A673 (cell line): ENCODE results near the gene DDX51. TPM values are rescaled to one million over a fixed set of nuclear protein-coding genes. Genes with fewer than 3 reads are reported as not detected.

Source experiments
- BruUV-seq: library from RNA; stranded (reverse); fragments of 400-500 nt; replicated peaks from 2 replicates; lab custom pipeline; 2021; lab: Mats Ljungman, UMichigan
- CTCF ChIA-PET: fragments of 300-600 bp; sonication (Branson Sonifier 250); formaldehyde crosslinking; loops from one replicate; lab custom pipeline; 2022; ENCODE audit warnings: antibody characterized with exemption; lab: Charles Lee
- POLR2A ChIA-PET: fragments of 300-600 bp; sonication (Branson Sonifier 250); formaldehyde crosslinking; loops from one replicate; lab custom pipeline; 2022; ENCODE audit warnings: antibody characterized with exemption; ENCODE audit not compliant: low non-redundant PET; lab: Charles Lee
- DNase-seq: peaks from one replicate; pipeline ENCODE4 v3.0.0-alpha.2; 2015; ENCODE audit warnings: low spot score
- H3K27ac ChIP-seq: fragments of 200-600 bp; sonication (generic); 2 replicates; pipeline ENCODE4 v1.5.1; 2016; ENCODE audit warnings: mixed run types, low read depth, mild to moderate bottlenecking, mixed read lengths, antibody characterized with exemption, low read length; ENCODE audit not compliant: poor library complexity, severe bottlenecking
- H3K27me3 ChIP-seq: fragments of 200-600 bp; sonication (generic); replicated peaks from 2 replicates; pipeline ENCODE4 v1.6.1; 2017; ENCODE audit warnings: mixed run types, low read depth, mild to moderate bottlenecking, mixed read lengths, antibody characterized with exemption, low read length; ENCODE audit not compliant: insufficient read depth, poor library complexity
- H3K36me3 ChIP-seq: fragments of 200-600 bp; sonication (generic); 2 replicates; pipeline ENCODE4 v1.6.1; 2016; ENCODE audit warnings: mixed run types, mild to moderate bottlenecking, mixed read lengths, antibody characterized with exemption, low read length; ENCODE audit not compliant: insufficient read depth, poor library complexity, severe bottlenecking
- H3K4me1 ChIP-seq: fragments of 200-600 bp; sonication (generic); 2 replicates; pipeline ENCODE4 v1.6.1; 2017; ENCODE audit warnings: mixed run types, mild to moderate bottlenecking, mixed read lengths, antibody characterized with exemption, low read length; ENCODE audit not compliant: insufficient read depth, poor library complexity, severe bottlenecking
- H3K4me3 ChIP-seq: fragments of 200-600 bp; sonication (generic); 2 replicates; pipeline ENCODE4 v1.5.1; 2016; ENCODE audit warnings: low read depth, mixed run types, mild to moderate bottlenecking, mixed read lengths, low read length; ENCODE audit not compliant: poor library complexity, severe bottlenecking
- H3K9me3 ChIP-seq: fragments of 200-600 bp; sonication (generic); 2 replicates; pipeline ENCODE4 v1.6.1; 2016; ENCODE audit warnings: mixed run types, low read depth, mild to moderate bottlenecking, mixed read lengths, antibody characterized with exemption, low read length; ENCODE audit not compliant: poor library complexity, severe bottlenecking
- EZH2 ChIP-seq: fragments of 200-600 bp; sonication (generic); IDR thresholded peaks from 2 replicates; pipeline ENCODE4 v1.6.1; 2017; ENCODE audit warnings: borderline replicate concordance, low read depth, mild to moderate bottlenecking, mixed read lengths, antibody characterized with exemption, low read length; ENCODE audit not compliant: poor library complexity, severe bottlenecking
- intact Hi-C: fragments of 100-400 bp; cut with micrococcal nuclease; formaldehyde crosslinking; loops from one replicate; pipeline ENCODE4 v1.10.0; 2022; ENCODE audit not compliant: unreplicated experiment
- total RNA-seq: library from RNA; stranded (reverse); gene quantifications from 2 replicates; pipeline ENCODE4 v1.2.3, GENCODE V29; 2021
- TF ChIP-seq, protein P1 (sequence below): fragments of 300-800, 200-600 bp; sonication (generic); conservative IDR thresholded peaks from 2 replicates; pipeline ENCODE4 v1.5.1; 2017; ENCODE audit warnings: low read depth, mild to moderate bottlenecking, antibody characterized with exemption, low read length, moderate library complexity, mixed read lengths

Gene DDX51
- total RNA-seq, 1 experiment from 2014 or later, result 38.9 TPM

DNA sequence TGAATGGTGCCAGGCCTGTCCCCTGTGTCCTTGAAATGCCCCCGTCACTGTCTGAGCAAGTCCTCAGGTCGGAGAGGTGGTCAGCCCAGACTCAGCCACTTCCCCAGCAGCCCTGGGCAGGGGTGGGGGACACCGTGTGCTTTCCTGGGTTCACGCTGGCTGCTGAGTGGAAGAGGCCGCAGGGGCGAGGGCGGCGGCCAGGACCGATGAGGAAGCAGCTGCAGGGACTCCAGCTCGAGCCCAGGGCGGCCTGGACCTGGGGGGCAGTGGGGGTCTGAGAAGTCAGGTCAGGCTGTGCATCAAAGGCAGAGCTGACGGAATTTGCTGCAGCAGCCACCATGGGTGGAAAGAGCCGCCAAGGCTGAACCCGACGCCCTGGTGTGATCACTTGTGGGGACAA lies 28.5 kb upstream of the DDX51 start:
- Histone ChIP-seq H3K9me3 (no peaks in the 10 kb centered on the region), H3K4me1 (peaks cover 29% of the 10 kb centered on the region), H3K27ac (no peak overlapping the region), H3K27me3 (no peaks in the 10 kb centered on the region), H3K4me3 (no peak overlapping the region), H3K36me3 (no peaks in the 10 kb centered on the region)
- CTCF ChIA-PET, result no interaction called here
- POLR2A ChIA-PET, result no interaction called here
- intact Hi-C loops, result no loop called here
- TF ChIP-seq EZH2, result no peak
- TF ChIP-seq, protein P1, sequence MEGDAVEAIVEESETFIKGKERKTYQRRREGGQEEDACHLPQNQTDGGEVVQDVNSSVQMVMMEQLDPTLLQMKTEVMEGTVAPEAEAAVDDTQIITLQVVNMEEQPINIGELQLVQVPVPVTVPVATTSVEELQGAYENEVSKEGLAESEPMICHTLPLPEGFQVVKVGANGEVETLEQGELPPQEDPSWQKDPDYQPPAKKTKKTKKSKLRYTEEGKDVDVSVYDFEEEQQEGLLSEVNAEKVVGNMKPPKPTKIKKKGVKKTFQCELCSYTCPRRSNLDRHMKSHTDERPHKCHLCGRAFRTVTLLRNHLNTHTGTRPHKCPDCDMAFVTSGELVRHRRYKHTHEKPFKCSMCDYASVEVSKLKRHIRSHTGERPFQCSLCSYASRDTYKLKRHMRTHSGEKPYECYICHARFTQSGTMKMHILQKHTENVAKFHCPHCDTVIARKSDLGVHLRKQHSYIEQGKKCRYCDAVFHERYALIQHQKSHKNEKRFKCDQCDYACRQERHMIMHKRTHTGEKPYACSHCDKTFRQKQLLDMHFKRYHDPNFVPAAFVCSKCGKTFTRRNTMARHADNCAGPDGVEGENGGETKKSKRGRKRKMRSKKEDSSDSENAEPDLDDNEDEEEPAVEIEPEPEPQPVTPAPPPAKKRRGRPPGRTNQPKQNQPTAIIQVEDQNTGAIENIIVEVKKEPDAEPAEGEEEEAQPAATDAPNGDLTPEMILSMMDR, result no peak
- BruUV-seq, result no TSS peak
- DNase-seq, result no peak

DNA sequence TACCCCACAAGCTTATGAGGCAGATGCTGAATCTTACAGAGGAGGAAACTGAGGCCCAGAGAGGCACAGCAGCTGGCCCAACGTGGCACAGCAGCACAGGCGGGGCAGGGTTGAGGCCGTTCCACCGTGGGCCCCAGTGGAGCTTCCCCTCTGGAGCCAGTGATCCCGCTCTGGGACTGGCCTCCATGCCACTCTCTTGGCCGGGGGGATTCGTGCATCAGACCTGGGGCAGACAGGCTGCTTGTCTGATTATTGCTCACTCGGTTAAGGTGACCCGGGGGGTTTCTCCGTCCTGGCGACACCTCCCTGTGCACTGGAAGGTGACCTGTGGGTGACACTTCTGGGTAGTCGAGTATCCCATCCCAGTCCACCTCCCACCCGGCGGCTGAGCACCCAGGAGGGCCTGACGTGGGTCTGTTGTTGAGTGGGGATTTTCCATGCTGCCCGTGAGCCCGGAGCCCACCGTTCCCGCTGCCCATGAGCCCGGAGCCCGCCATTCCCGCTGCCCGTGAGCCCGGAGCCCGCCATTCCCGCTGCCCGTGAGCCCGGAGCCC lies 27.9 kb upstream of the DDX51 start:
- Histone ChIP-seq H3K36me3 (no peaks in the 10 kb centered on the region), H3K27ac (no peak overlapping the region), H3K9me3 (no peaks in the 10 kb centered on the region), H3K27me3 (no peaks in the 10 kb centered on the region), H3K4me3 (no peak overlapping the region), H3K4me1 (peaks cover 23% of the 10 kb centered on the region)
- POLR2A ChIA-PET, result no interaction called here
- CTCF ChIA-PET, result no interaction called here
- TF ChIP-seq, protein P1, result no peak
- TF ChIP-seq EZH2, result no peak
- BruUV-seq, result no TSS peak
- no peak for DNase-seq
- intact Hi-C loops, result no loop called here

- CTCF ChIA-PET, result no interaction called here
- no peak overlapping the region for H3K4me3 ChIP-seq
- BruUV-seq, result no TSS peak
- TF ChIP-seq, protein P1, result no peak
- no peak for TF ChIP-seq EZH2
- no peak for DNase-seq
- H3K27me3 ChIP-seq, result no peaks in the 10 kb centered on the region
- POLR2A ChIA-PET, result no interaction called here
- no peaks in the 10 kb centered on the region for H3K36me3 ChIP-seq
- no peak overlapping the region for H3K27ac ChIP-seq
- peaks cover 17% of the 10 kb centered on the region for H3K4me1 ChIP-seq
- intact Hi-C loops, result no loop called here
- no peaks in the 10 kb centered on the region for H3K9me3 ChIP-seq
These were observed 27.3 kb upstream of the DDX51 start for GRCh38 chr12:132171293-132171967.
